Adipose tissue (tissue), 3 donors: ENCODE results near the gene NME7. TPM values are rescaled to one million over a fixed set of nuclear protein-coding genes. Genes with fewer than 3 reads are reported as not detected.
"Not testable (repeated sequence)": the region's sequence is repeated elsewhere in the genome, so short reads cannot be mapped to it uniquely, and the experiment has no call there.

Experiments used
- H3K27ac ChIP-seq: one replicate; pipeline ENCODE4 v1.5.1; 2013; ENCODE audit warnings: low read depth, low read length
- WGBS, 3 donors: extraction: QIAGEN DNeasy Blood & Tissue Kit; methylation state at CpG; one replicate each; pipeline ENCODE4 v1.1.7; 2013; 5-methylcytosine and 5-hydroxymethylcytosine counted together
- polyA plus RNA-seq, 3 donors: library from polyadenylated mRNA; stranded (reverse); fragments of 200-250 nt; gene quantifications; one replicate each; pipeline ENCODE4 v1.2.3, GENCODE V29; 2013
- donor health status: healthy with polysubstance abuse.
- donor health status: Bipolar disorder and iron deficiency.
- donor health status: healthy.

The NME7 gene
- polyA plus RNA-seq, 3 donors: 7.2 to 14.3 (median 7.5) TPM

GRCh38 chr1:169309178-169310166 is 58.1 kb downstream of the NME7 start:
- H3K27ac ChIP-seq: no peak overlapping the region
- 56 to 86% (median 56%) methylated on average over 7 of the region's 7 CpGs for WGBS, 3 donors

DNA sequence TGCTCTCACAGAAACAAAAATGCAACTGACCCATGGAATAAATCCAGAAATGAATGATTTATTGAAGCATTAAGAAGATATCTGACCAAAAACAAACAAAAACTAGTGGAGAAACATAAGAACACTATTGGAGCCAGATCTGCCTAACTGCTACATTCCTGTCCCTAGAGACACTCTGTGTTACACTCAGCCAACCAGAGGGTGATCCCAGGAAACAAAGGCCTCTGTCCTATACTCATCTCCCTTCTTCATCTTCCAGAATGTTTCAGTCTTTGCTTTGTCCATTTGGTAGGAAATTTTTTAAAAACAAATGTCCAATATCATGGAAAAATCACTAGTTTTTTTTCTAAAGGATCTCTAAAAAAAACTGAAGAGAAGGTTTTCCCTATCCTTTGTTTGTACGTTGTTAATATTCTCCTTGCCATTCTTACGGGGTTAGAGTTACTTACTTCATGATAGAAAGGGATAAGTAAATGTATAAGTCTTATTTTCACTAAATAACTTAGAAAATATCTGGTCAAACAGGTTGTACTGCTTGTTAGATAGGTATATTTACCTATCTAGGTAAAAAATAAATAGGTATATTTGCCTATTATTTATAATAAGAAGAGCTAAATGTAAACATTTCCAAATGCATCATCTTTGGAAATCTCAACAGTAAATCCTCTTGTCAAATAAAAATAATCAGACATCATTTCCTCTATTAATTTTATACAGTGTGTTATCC is 59.1 kb downstream of the NME7 start:
- WGBS, 3 donors: 69 to 93% (median 93%) methylated on average over 2 of the region's 2 CpGs
- no peak overlapping the region for H3K27ac ChIP-seq

GRCh38 chr1:169307176-169307575 is 60.4 kb downstream of the NME7 start:
- 74 to 90% (median 89%) methylated on average over 1 of the region's 1 CpG for WGBS, 3 donors
- H3K27ac ChIP-seq: no peak overlapping the region

GRCh38 chr1:169305948-169306347 is 61.6 kb downstream of the NME7 start:
- WGBS, 3 donors: 96 to 99% (median 98%) methylated on average over 2 of the region's 2 CpGs
- no peak overlapping the region for H3K27ac ChIP-seq

- no peak overlapping the region for H3K27ac ChIP-seq
- WGBS, 3 donors: 81 to 96% (median 95%) methylated on average over 5 of the region's 5 CpGs
Observed at GRCh38 chr1:169305356-169305755, 62.2 kb downstream of the NME7 start.

- 76 to 79% (median 79%) methylated on average over 3 of the region's 3 CpGs for WGBS, 3 donors
- H3K27ac ChIP-seq: no peak overlapping the region
Observed at GRCh38 chr1:169300854-169301253, 66.7 kb downstream of the NME7 start.

DNA sequence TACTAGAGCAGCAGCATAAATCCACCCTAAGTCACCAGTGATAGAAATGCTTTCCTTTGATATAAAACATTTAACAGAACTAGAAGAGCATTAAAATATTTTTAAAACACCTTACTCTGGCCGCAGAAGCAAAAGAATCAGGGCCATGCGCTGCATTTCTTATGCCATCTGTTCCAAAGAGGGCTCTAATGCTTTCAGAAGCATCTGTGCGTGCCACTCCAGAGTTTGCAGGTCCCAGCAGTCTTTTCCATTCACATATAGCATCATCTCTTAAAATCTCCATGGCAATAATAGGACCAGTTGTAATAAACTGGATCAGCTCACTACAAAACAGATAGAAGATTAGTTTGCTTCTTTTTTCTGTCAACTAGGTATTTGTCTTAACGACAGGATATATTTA is 69.2 kb downstream of the NME7 start:
- WGBS, 3 donors: 91 to 94% (median 94%) methylated on average over 4 of the region's 4 CpGs
- H3K27ac ChIP-seq: no peak overlapping the region

- H3K27ac ChIP-seq: no peak overlapping the region
- 82 to 96% (median 89%) methylated on average over 2 of the region's 2 CpGs for WGBS, 3 donors
Observed at GRCh38 chr1:169295846-169296245, 71.8 kb downstream of the NME7 start.

GRCh38 chr1:169295425-169295824 is 72.2 kb downstream of the NME7 start:
- no peak overlapping the region for H3K27ac ChIP-seq
- 55 to 100% (median 66%) methylated on average over 1 of the region's 1 CpG for WGBS, 3 donors

- no peak overlapping the region for H3K27ac ChIP-seq
- 70 to 88% (median 87%) methylated on average over 1 of the region's 1 CpG for WGBS, 3 donors
Observed at GRCh38 chr1:169289016-169289415, 78.6 kb downstream of the NME7 start.

DNA sequence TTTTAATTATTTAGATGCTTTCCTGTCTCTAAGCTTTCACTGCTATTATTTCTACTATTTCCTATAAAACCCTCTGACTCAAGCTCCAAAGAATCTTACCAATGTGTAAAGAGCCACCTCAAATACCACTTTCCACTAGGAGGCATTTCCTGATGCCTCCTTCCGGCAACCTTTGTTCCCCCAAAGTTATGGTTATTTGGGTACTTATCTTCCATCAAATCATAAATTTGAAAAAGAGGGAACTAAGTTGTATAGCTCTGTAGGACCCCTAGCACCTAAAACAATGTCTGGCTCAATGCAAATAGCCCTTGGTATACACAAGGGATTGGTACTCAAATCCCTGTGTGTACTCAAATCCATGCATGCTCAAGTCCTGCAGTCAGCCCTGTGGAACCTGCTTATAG is 79.6 kb downstream of the NME7 start:
- 86 to 97% (median 86%) methylated on average over 1 of the region's 1 CpG for WGBS, 3 donors
- no peak overlapping the region for H3K27ac ChIP-seq

- no peak overlapping the region for H3K27ac ChIP-seq
- 51 to 71% (median 69%) methylated on average over 1 of the region's 1 CpG for WGBS, 3 donors
Observed at GRCh38 chr1:169287280-169287679, 80.3 kb downstream of the NME7 start.

DNA sequence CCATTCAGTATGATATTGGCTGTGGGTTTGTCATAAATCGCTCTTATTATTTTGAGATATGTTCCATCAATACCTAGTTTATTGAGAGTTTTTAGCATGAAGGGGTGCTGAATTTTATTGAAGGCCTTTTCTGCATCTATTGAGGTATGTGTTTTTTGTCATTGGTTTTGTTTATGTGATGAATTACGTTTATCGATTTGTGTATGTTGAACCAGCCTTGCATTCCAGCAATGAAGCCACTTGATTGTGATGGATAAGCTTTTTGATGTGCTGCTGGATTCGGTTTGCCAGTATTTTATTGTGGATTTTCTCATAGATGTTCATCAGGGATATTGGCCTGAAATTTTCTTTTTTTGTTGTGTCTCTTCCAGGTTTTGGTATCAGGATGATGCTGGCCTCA is 86.0 kb downstream of the NME7 start:
- WGBS, 3 donors: 96 to 98% (median 97%) methylated on average over 4 of the region's 4 CpGs
- H3K27ac ChIP-seq: not testable (repeated sequence)

DNA sequence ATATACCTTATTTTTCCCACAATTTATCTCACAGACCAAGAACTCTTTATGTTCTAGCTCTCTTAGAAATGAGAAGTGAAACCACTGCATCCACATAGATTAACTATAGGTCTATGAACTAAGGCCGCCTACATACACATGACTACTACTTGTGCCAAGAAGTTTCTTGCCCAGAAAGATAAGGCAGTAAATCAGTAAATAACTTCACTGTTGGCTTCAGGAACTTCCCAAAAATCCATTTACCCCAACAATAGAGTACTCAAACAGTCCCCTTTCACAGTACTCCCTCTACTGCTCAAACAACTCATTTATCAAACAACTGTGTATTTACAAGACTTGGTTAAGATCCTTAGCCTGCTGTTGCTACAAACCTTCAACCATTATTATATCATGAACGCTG is 96.5 kb downstream of the NME7 start:
- 20 to 59% (median 50%) methylated on average over 2 of the region's 2 CpGs for WGBS, 3 donors
- no peak overlapping the region for H3K27ac ChIP-seq

GRCh38 chr1:169266133-169266532 is 101.5 kb downstream of the NME7 start:
- no peak overlapping the region for H3K27ac ChIP-seq
- 90 to 100% (median 100%) methylated on average over 1 of the region's 1 CpG for WGBS, 3 donors

DNA sequence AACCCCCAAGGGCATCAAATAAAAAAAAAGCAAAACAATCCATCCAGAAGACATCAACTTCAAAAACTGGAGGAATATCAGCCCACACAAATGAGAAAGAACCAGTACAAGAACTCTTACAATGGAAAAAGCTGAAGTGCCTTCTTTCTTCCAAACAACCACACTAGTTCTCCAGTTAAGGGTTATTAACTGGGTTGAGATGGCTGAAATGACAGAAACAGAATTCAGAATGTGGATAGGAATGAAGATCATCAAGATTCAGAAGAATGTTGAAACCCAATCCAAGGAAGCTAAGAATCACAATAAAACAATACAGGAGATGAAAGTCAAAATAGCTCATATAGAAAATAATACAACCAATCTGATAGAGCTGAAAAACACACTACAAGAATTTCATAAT is 104.5 kb downstream of the NME7 start:
- no peak overlapping the region for H3K27ac ChIP-seq

- WGBS, 3 donors: 94 to 97% (median 96%) methylated on average over 2 of the region's 2 CpGs
- H3K27ac ChIP-seq: no peak overlapping the region
Observed at GRCh38 chr1:169261884-169262283, 105.7 kb downstream of the NME7 start.

GRCh38 chr1:169260478-169261151 is 107.0 kb downstream of the NME7 start:
- no peak overlapping the region for H3K27ac ChIP-seq
- WGBS, 3 donors: 63 to 84% (median 69%) methylated on average over 2 of the region's 2 CpGs

DNA sequence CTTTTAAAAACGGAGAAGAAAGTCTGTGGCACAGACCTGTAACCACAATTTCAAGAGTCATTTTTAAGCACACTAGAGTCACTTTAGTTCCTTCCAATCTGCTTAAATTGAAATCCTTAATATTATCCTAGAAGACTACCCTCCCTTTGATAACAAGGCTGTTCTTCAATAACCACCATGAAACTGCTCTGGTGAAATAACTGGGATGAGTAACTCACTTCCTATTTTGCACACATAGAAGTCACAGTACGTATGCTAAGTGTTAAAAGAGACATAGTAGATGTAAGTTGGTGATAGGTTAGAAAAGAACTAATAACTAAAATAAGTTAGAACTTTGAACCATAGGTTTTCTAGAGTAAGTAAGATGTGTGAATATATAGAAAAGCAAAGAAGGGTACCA is 107.8 kb downstream of the NME7 start:
- no peak overlapping the region for H3K27ac ChIP-seq
- WGBS, 3 donors: 56 to 75% (median 75%) methylated on average over 2 of the region's 2 CpGs
